SH-SY5Y (cell line): ENCODE measurements around the gene RBM23.

Source experiments
- GATA2 ChIP-seq: IDR thresholded peaks from 2 replicates; pipeline ENCODE4 v1.6.1; 2011; ENCODE audit warnings: mild to moderate bottlenecking, low read depth, low read length
- GATA3 ChIP-seq: IDR thresholded peaks from 2 replicates; pipeline ENCODE4 v1.6.1; 2011; ENCODE audit warnings: low read depth, mild to moderate bottlenecking, low read length, moderate library complexity

- TF ChIP-seq GATA2 (no peak), GATA3 (no peak)
These were observed 52.1 kb downstream of the RBM23 start for GRCh38 chr14:22866874-22867273.
